GM12874 (cell line): ENCODE data around the gene BLOC1S3.

Source experiments
- CTCF ChIP-seq: IDR thresholded peaks from 2 replicates; pipeline ENCODE4 v1.5.1; 2011; ENCODE audit warnings: low read depth, mild to moderate bottlenecking, control low read depth, low read length, moderate library complexity; ENCODE audit not compliant: insufficient read depth

BLOC1S3 gene

GRCh38 chr19:45224645-45225044 lies 46.1 kb downstream of the BLOC1S3 start:
- no peak for TF ChIP-seq CTCF
